DND-41 (cell line): Measurements from ENCODE around the gene RPS23.

ENCODE experiments used
- CTCF ChIP-seq: IDR thresholded peaks from 2 replicates; pipeline ENCODE4 v1.5.1; 2012; ENCODE audit warnings: borderline replicate concordance, low read length, moderate library complexity, mild to moderate bottlenecking; ENCODE audit not compliant: poor library complexity, severe bottlenecking; ENCODE audit errors: extremely low read depth
- EZH2 ChIP-seq: IDR thresholded peaks from 3 replicates; pipeline ENCODE4 v1.6.1; 2012; ENCODE audit warnings: borderline replicate concordance, low read depth, mild to moderate bottlenecking, moderate library complexity, low read length, inconsistent platforms; ENCODE audit not compliant: severe bottlenecking

- no peak for TF ChIP-seq CTCF
- no peak for TF ChIP-seq EZH2
Observed at GRCh38 chr5:82313016-82313415, 34.9 kb upstream of the RPS23 start.
